Peyer's patch (tissue), 4 donors: ENCODE data around the gene NFATC4. TPM values are rescaled to one million over a fixed set of nuclear protein-coding genes. Genes with fewer than 3 reads are reported as not detected.
"Not testable (repeated sequence)": the region's sequence is repeated elsewhere in the genome, so short reads cannot be mapped to it uniquely, and the experiment has no call there.

ENCODE experiments used
- DNase-seq, 3 donors: peaks; one replicate each; pipeline ENCODE4 v3.0.0-alpha.2; 2017 to 2019
- H3K27ac ChIP-seq, 4 donors: fragments of 200-600 bp; sonication (generic); one replicate each; pipeline ENCODE4 v1.5.1; 2016 to 2019
- H3K27me3 ChIP-seq, 2 donors: fragments of 200-600 bp; sonication (generic); one replicate each; pipeline ENCODE4 v1.5.1; 2019
- H3K36me3 ChIP-seq, 3 donors: fragments of 200-600 bp; sonication (generic); one replicate each; pipeline ENCODE4 v1.5.1; 2016 to 2019
- H3K4me1 ChIP-seq, 4 donors: fragments of 200-600 bp; sonication (generic); one replicate each; pipeline ENCODE4 v1.5.1; 2016 to 2019
- H3K4me3 ChIP-seq, 4 donors: fragments of 200-600 bp; sonication (generic); 1 replicate in 3 of 4; 2 replicates in 1 of 4; pipeline ENCODE4 v1.5.1; 2016 to 2019; ENCODE audit warnings: mild to moderate bottlenecking in 1 of 4
- H3K9me3 ChIP-seq, 4 donors: fragments of 200-600 bp; sonication (generic); one replicate each; pipeline ENCODE4 v1.5.1; 2016 to 2019; ENCODE audit warnings: mild to moderate bottlenecking in 1 of 4
- POLR2A ChIP-seq, 2 donors: fragments of 450-650 bp; IDR thresholded peaks; one replicate each; pipeline ENCODE4 v1.5.1; 2017; ENCODE audit warnings: antibody characterized with exemption in 2 of 2, mild to moderate bottlenecking in 2 of 2, moderate library complexity in 2 of 2
- total RNA-seq, 4 donors: library from RNA; depleted of rRNA; stranded (reverse); fragments of >200 nt; gene quantifications; one replicate each; pipeline ENCODE4 v1.1.0, GENCODE V29; 2016
- TF ChIP-seq, protein P1 (sequence below), 6 experiments: fragments of 450-650 bp in 4 of 6; fragments of 200-600 bp in 2 of 6; sonication (generic) in 1 of 6; IDR thresholded peaks; one replicate each; pipeline ENCODE4 v1.5.1; 2017 to 2019; ENCODE audit warnings: antibody characterized with exemption in 6 of 6, mild to moderate bottlenecking in 3 of 6, moderate library complexity in 1 of 6

NFATC4 gene
- total RNA-seq, 4 donors from 2014 or later = 6.5 to 52.0 (median 21.5) TPM

DNA sequence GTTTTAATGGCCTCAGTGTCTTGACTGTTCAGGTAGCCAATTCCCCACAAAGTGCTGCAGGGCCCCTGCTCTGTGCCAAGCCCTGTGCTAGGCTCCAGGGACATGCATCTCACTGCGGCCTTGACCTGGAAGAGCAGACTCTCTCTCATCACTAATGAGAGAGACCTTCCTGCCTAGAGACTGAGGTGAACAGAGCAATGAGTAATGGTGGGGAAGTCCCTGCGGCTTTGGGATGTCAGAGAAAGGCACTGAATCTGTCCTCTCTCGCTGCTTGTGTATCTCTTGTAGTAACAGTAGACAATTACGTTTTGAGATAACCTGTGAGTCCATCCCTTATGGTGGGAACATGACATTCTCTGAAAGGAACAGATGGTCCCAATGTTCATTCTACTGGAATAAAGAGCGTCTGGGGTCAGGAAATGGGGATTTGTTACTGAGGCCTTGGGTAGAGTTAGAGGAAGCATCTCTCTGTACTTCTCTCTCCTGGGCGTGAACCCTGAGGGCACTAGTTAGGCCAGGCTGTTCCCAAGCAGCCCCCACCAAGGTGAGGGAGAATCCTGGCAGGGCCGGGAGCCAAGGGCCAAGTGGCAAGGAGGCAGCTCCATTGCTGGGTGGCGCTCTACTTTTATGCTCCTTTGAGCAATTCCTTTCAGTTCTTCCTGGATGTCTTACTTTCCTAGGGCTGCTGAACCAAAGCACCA lies 13.5 kb downstream of the NFATC4 start:
- no peaks in the 10 kb centered on the region for H3K9me3 ChIP-seq
- DNase-seq = no peak
- no peak overlapping the region for H3K27ac ChIP-seq
- no peaks in the 10 kb centered on the region for H3K36me3 ChIP-seq
- TF ChIP-seq POLR2A (IDR thresholded peaks at IDR 0.05) = no peak
- TF ChIP-seq, protein P1, sequence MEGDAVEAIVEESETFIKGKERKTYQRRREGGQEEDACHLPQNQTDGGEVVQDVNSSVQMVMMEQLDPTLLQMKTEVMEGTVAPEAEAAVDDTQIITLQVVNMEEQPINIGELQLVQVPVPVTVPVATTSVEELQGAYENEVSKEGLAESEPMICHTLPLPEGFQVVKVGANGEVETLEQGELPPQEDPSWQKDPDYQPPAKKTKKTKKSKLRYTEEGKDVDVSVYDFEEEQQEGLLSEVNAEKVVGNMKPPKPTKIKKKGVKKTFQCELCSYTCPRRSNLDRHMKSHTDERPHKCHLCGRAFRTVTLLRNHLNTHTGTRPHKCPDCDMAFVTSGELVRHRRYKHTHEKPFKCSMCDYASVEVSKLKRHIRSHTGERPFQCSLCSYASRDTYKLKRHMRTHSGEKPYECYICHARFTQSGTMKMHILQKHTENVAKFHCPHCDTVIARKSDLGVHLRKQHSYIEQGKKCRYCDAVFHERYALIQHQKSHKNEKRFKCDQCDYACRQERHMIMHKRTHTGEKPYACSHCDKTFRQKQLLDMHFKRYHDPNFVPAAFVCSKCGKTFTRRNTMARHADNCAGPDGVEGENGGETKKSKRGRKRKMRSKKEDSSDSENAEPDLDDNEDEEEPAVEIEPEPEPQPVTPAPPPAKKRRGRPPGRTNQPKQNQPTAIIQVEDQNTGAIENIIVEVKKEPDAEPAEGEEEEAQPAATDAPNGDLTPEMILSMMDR (IDR thresholded peaks at IDR 0.05) = no peak
- no peaks in the 10 kb centered on the region for H3K4me1 ChIP-seq
- H3K27me3 ChIP-seq = no peaks in the 10 kb centered on the region
- H3K4me3 ChIP-seq = no peak overlapping the region

DNA sequence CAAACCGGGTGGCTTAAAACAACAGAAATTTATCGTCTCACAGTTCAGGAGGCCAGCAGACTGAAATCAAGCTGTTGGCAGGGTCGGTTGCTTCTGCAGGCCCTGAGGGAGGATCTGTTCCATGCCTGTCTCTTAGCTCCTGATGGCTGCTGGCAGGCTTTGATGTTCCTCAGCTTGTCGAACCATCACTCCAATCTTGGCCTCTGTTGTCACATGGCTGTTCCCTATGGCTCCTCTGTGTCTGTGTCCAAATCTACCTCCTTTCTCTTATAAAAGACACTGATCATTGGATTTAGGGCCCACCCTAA lies 14.0 kb downstream of the NFATC4 start:
- no peaks in the 10 kb centered on the region for H3K9me3 ChIP-seq
- H3K36me3 ChIP-seq = no peaks in the 10 kb centered on the region
- TF ChIP-seq, protein P1 (IDR thresholded peaks at IDR 0.05) = no peak
- TF ChIP-seq POLR2A (IDR thresholded peaks at IDR 0.05) = no peak
- H3K4me3 ChIP-seq = no peak overlapping the region
- H3K27ac ChIP-seq = no peak overlapping the region
- H3K27me3 ChIP-seq = no peaks in the 10 kb centered on the region
- DNase-seq = no peak
- no peaks in the 10 kb centered on the region for H3K4me1 ChIP-seq

DNA sequence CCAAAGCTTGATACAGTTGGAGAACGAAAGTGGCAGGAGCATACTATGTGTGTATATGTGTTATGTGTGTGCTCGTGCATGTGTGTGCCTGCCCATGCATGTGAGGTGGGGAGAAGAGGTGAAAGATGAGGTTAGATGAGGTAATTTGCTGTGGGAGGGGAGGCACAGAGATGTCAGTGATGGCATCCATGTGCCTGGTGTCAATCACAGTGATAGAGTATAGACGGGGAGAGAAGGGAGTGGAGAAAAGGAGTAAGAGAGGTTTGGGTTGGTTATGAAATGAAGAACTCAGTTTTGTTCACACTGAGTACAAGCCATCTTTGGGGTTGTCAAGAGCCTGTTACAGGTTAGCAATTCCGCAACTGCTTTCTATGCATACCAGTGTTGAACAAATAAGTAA lies 16.2 kb downstream of the NFATC4 start:
- no peaks in the 10 kb centered on the region for H3K36me3 ChIP-seq
- no peaks in the 10 kb centered on the region for H3K9me3 ChIP-seq
- TF ChIP-seq POLR2A (IDR thresholded peaks at IDR 0.05) = no peak
- TF ChIP-seq, protein P1 (IDR thresholded peaks at IDR 0.05) = no peak
- no peaks in the 10 kb centered on the region for H3K27me3 ChIP-seq
- no peaks in the 10 kb centered on the region for H3K4me1 ChIP-seq
- H3K4me3 ChIP-seq = no peak overlapping the region
- no peak overlapping the region for H3K27ac ChIP-seq
- no peak for DNase-seq

DNA sequence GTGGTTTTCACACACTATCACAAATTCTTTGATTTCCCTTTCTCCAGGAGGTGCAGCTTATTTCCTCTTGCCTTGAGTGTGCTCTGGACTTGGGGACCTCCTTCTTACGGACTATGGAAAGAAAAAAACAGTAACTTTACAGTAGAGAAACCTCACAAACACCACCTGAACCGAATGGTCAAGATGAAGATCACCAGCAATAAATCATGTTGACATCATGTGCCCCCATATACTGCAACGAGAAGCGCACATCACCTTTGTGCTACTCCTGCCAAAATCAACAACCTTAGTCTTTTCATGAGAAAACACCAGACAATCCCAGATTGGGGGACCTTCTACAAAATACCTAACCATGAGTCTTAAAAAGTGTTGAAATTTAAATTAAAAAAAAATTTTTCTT lies 17.5 kb downstream of the NFATC4 start:
- no peaks in the 10 kb centered on the region for H3K9me3 ChIP-seq
- no peaks in the 10 kb centered on the region for H3K36me3 ChIP-seq
- no peaks in the 10 kb centered on the region for H3K27me3 ChIP-seq
- TF ChIP-seq POLR2A (IDR thresholded peaks at IDR 0.05) = no peak
- TF ChIP-seq, protein P1 (IDR thresholded peaks at IDR 0.05) = no peak
- no peak overlapping the region for H3K27ac ChIP-seq
- no peak overlapping the region for H3K4me3 ChIP-seq
- no peaks in the 10 kb centered on the region for H3K4me1 ChIP-seq
- no peak for DNase-seq

DNA sequence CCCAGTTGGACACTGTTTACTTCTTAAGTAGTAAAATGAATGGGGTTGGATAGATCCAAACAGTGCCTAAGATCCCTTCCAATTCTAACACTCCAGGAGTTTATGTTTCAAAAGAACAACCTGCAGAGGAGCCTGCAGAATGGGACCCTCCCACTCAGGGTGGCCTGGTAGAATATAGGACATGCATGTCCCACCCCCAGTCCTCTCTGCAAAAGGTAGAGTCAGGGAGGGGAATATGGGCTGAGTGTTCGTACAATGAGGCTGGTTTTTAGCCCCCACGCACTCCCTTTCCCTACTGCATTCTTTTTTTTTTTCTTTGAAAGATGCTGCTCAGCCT lies 19.0 kb downstream of the NFATC4 start:
- TF ChIP-seq, protein P1 (IDR thresholded peaks at IDR 0.05) = no peak
- TF ChIP-seq POLR2A (IDR thresholded peaks at IDR 0.05) = no peak
- Histone ChIP-seq H3K4me1 (no peaks in the 10 kb centered on the region), H3K4me3 (no peak overlapping the region), H3K9me3 (no peaks in the 10 kb centered on the region), H3K27me3 (no peaks in the 10 kb centered on the region), H3K36me3 (no peaks in the 10 kb centered on the region), H3K27ac (no peak overlapping the region)
- peak in 1 of 3 donors; percentile 39 for DNase-seq

DNA sequence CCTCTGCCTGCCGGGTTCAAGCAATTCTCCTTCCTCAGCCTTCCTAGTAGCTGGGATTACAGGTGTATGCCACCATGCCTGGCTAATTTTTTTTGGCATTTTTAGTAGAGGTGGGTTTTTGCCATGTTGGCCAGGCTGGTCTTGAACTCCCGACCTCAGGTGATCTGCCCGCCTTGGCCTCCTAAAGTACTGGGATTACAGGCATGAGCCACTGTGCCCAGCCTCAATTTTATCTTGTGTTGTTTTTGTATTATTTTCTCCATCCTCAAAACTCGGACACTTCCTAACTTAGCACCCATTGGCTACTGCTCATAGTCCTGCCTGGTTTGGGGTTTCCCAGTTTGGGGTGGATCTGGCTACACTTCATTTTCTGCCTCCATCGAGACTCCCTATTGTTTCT lies 19.6 kb downstream of the NFATC4 start:
- H3K27ac ChIP-seq, H3K27me3 ChIP-seq, H3K36me3 ChIP-seq, DNase-seq, H3K4me3 ChIP-seq, H3K4me1 ChIP-seq, H3K9me3 ChIP-seq: not testable (repeated sequence)
